Measurements from ENCODE around the gene PAX5.

- TF ChIP-seq ZNF174 (tag by site-specific recombination; IDR thresholded peaks at IDR 0.05) (no peak), ZNF660 (tag by site-specific recombination; IDR thresholded peaks at IDR 0.05) (no peak), ZBTB49 (tag by site-specific recombination; IDR thresholded peaks at IDR 0.05; ENCODE audit: low read depth) (no peak), CTCF (tag by site-specific recombination; IDR thresholded peaks at IDR 0.05) (no peak), MEIS1 (CRISPR knock-in tag; IDR thresholded peaks at IDR 0.05; ENCODE audit: borderline replicate concordance) (no peak)
These were observed 189.1 kb downstream of the PAX5 start for GRCh38 chr9:36844961-36845360.

All from HEK293 (cell line).